GM12878 (cell line): ENCODE results near the gene PTPN18. TPM values are rescaled to one million over a fixed set of nuclear protein-coding genes. Genes with fewer than 3 reads are reported as not detected.
A peak's percentile ranks its signal among the peaks of the same experiment; 100 is the strongest.

Experiments
- ATAC-seq: fragments of 200-7000 bp; cut with Tn5 transposase; 3 replicates; pipeline ENCODE4 v1.9.1; 2020; ENCODE audit warnings: mild to moderate bottlenecking, moderate library complexity
- BruUV-seq: library from RNA; stranded (reverse); fragments of 400-500 nt; replicated peaks from 2 replicates; lab custom pipeline; 2021; lab: Mats Ljungman, UMichigan
- CTCF ChIA-PET: fragments of 300-600 bp; sonication (Branson Sonifier 250); formaldehyde crosslinking; extraction: SDS; loops from one replicate; lab custom pipeline; 2021; ENCODE audit warnings: inconsistent platforms; lab: Yijun Ruan, JAX
- POLR2A ChIA-PET: fragments of 350-600 bp; formaldehyde crosslinking; extraction: SDS; loops from one replicate; lab custom pipeline; 2021; ENCODE audit warnings: inconsistent platforms; lab: Charles Lee
- RAD21 ChIA-PET: fragments of 300-600 bp; sonication (Branson Sonifier 250); formaldehyde crosslinking; loops from one replicate; lab custom pipeline; 2023; ENCODE audit warnings: antibody characterized with exemption; ENCODE audit not compliant: unreplicated experiment; lab: Charles Lee
- SMC1A ChIA-PET: fragments of 300-600 bp; sonication (Branson Sonifier 250); formaldehyde crosslinking; loops from one replicate; lab custom pipeline; 2023; ENCODE audit not compliant: unreplicated experiment, uncharacterized antibody; lab: Charles Lee
- DNase-seq: peaks from one replicate; pipeline ENCODE4 v3.0.0-alpha.2; 2011; ENCODE audit warnings: low read depth, low spot score
- FAIRE-seq: peaks from 3 replicates; lab custom pipeline; 2011; peaks lifted over from hg19 to GRCh38; lab: Jason Lieb, UNC
- H2AFZ ChIP-seq: 2 replicates; pipeline ENCODE4 v1.6.0; 2011; ENCODE audit warnings: low read depth, low read length, control low read depth; ENCODE audit not compliant: control insufficient read depth
- H3K27ac ChIP-seq: 2 replicates; pipeline ENCODE4 v1.5.1; 2011; ENCODE audit warnings: control low read depth; ENCODE audit not compliant: control insufficient read depth, insufficient read depth
- H3K27me3 ChIP-seq, 2 experiments: replicated peaks in 1 of 2; 2 replicates each; pipeline versions ENCODE4 v1.6.0 to v1.6.1; 2011; ENCODE audit warnings: low read length in 1 of 2; ENCODE audit not compliant: control insufficient read depth in 2 of 2, insufficient read depth in 2 of 2
- H3K36me3 ChIP-seq, 2 experiments: 2 replicates each; pipeline ENCODE4 v1.5.1; 2011; ENCODE audit warnings: low read length in 1 of 2; ENCODE audit not compliant: control insufficient read depth in 2 of 2, insufficient read depth in 2 of 2
- H3K4me1 ChIP-seq: 2 replicates; pipeline ENCODE4 v1.6.1; 2011; ENCODE audit warnings: mild to moderate bottlenecking, low read length, moderate library complexity, mixed read lengths; ENCODE audit not compliant: control insufficient read depth, insufficient read depth
- H3K4me2 ChIP-seq: 2 replicates; pipeline ENCODE4 v1.6.0; 2011; ENCODE audit warnings: control low read depth; ENCODE audit not compliant: control insufficient read depth, insufficient read depth
- H3K4me3 ChIP-seq: fragments of 200-600 bp; sonication (generic); 2 replicates; pipeline ENCODE4 v1.5.1; 2016
- H3K79me2 ChIP-seq: 2 replicates; pipeline ENCODE4 v1.6.0; 2011; ENCODE audit warnings: low read length; ENCODE audit not compliant: control insufficient read depth, insufficient read depth
- H3K9ac ChIP-seq: 2 replicates; pipeline ENCODE4 v1.8.0; 2011; ENCODE audit warnings: low read length, control low read depth, mixed read lengths; ENCODE audit not compliant: control insufficient read depth, insufficient read depth
- H3K9me3 ChIP-seq: replicated peaks from 3 replicates; pipeline ENCODE4 v1.5.1; 2011; ENCODE audit warnings: mild to moderate bottlenecking, low read length; ENCODE audit not compliant: control insufficient read depth, insufficient read depth
- H4K20me1 ChIP-seq: 2 replicates; pipeline ENCODE4 v1.6.0; 2011; ENCODE audit not compliant: control insufficient read depth, insufficient read depth
- BCL11A ChIP-seq: IDR thresholded peaks from 2 replicates; pipeline ENCODE4 v1.6.1; 2011; ENCODE audit warnings: low read depth, low read length
- EED ChIP-seq: sonication (generic); IDR thresholded peaks from 2 replicates; pipeline ENCODE4 v1.6.1; 2016; ENCODE audit warnings: antibody characterized with exemption, low read depth
- EZH2 ChIP-seq: IDR thresholded peaks from 2 replicates; pipeline ENCODE4 v1.6.1; 2012; ENCODE audit warnings: low read depth, mild to moderate bottlenecking, control low read depth, inconsistent platforms, low read length, borderline replicate concordance; ENCODE audit not compliant: control insufficient read depth
- MTA2 ChIP-seq: fragments of 450-650 bp; IDR thresholded peaks from 2 replicates; pipeline ENCODE4 v1.6.1; 2016; ENCODE audit warnings: low read depth, mild to moderate bottlenecking, moderate library complexity
- PRDM15 ChIP-seq: fragments of 450-650 bp; formaldehyde crosslinking; IDR thresholded peaks from 2 replicates; pipeline ENCODE4 v1.4.0; 2020; ENCODE audit warnings: mild to moderate bottlenecking, moderate library complexity
- RBBP5 ChIP-seq: fragments of 200-600 bp; sonication (generic); conservative IDR thresholded peaks from 2 replicates; pipeline ENCODE4 v1.6.1; 2016
- ZBTB33 ChIP-seq: fragments of 450-650 bp; IDR thresholded peaks from 2 replicates; pipeline ENCODE4 v1.6.1; 2017; ENCODE audit warnings: mild to moderate bottlenecking
- WGBS: methylation state at CpG from one replicate; pipeline ENCODE4 v1.1.6; 2016; ENCODE audit warnings: low lambda C conversion rate; ENCODE audit not compliant: insufficient replicate concordance, insufficient coverage; ENCODE audit errors: missing lambda C conversion rate; 5-methylcytosine and 5-hydroxymethylcytosine counted together
- in situ Hi-C: fragments of 300-500 bp; cut with MboI; formaldehyde crosslinking; loops from 9 replicates; pipeline ENCODE4 v1.14.3; 2018; ENCODE audit warnings: mixed read lengths
- intact Hi-C: fragments of 100-400 bp; cut with micrococcal nuclease; formaldehyde crosslinking; loops from one replicate; pipeline ENCODE4 v1.14.2; 2022; ENCODE audit not compliant: unreplicated experiment
- polyA plus RNA-seq, 11 experiments: library from polyadenylated mRNA; depleted of rRNA in 4 of 11; unstranded in 6 of 11; stranded (reverse) in 5 of 11; fragments of >200 nt; fragmentation: Nextera tagmentation in 4 of 11; fragmentation: Illumina TruSeq in 1 of 11; extraction: Ambion mirVana in 4 of 11; extraction: Trizol in 1 of 11; gene quantifications; 1 replicate in 1 of 11; 2 replicates in 10 of 11; pipeline versions ENCODE4 v1.2.1 to v1.2.3, GENCODE V29; 2011 to 2016; ENCODE audit warnings: inconsistent platforms in 2 of 11, missing spikeins in 2 of 11, low read depth in 1 of 11
- total RNA-seq, 4 experiments: library from RNA; depleted of rRNA in 3 of 4; stranded (reverse); fragments of >200 nt in 3 of 4; fragmentation: Illumina TruSeq in 1 of 4; extraction: Trizol in 1 of 4; gene quantifications; 2 replicates each; pipeline versions ENCODE4 v1.2.1 to v1.2.3, GENCODE V29; 2013 to 2021

The PTPN18 gene
- total and polyA plus RNA-seq, 10 of the 15 experiments (the other 5 are each of a cell fraction or from before 2014, with no cell fraction given) = 14.8 to 89.9 (median 43.4) TPM

- no peak for TF ChIP-seq EED
- TF ChIP-seq BCL11A = no peak
Measured at GRCh38 chr2:130346041-130346740, 9.7 kb upstream of the PTPN18 start (continued).

- peak overlapping the region; percentile 46; the same call in 1 of the 2 replicates for H3K4me3 ChIP-seq
- peak overlapping the region; percentile 21 for H3K4me2 ChIP-seq
- intact Hi-C loops = loop anchor here (10.0 kb wide), 1 partner anchor 758 kb away; the partner anchor contains the start of gene PLEKHB2
- H3K27me3 ChIP-seq = no peaks in the 10 kb centered on the region
- in situ Hi-C loops = loop anchor here (25.0 kb wide), 1 partner anchor 1466 kb away; no protein-coding TSS in a partner anchor
- BruUV-seq = no TSS peak
- no peak for FAIRE-seq
- ATAC-seq = no peak
- ChIA-PET RAD21 (no interaction called here), SMC1A (interaction anchor here (1.0 to 1.2 kb wide), 2 partner anchors 12 to 26 kb away, joined by 4 to 7 read pairs; no protein-coding TSS in a partner anchor), POLR2A (no interaction called here), CTCF (interaction anchor here (0.5 to 2.0 kb wide), 3 partner anchors 25 to 165 kb away, joined by 3 to 10 read pairs (median 4); partner anchors contain the start of gene SMPD4)
- H3K36me3 ChIP-seq = peaks cover 19 to 22% of the 10 kb centered on the region in 2 experiments
- H3K79me2 ChIP-seq = peaks cover 26% of the 10 kb centered on the region
- peaks cover 20% of the 10 kb centered on the region for H3K4me1 ChIP-seq
- DNase-seq = no peak
- 94% methylated on average over 4 of the region's 4 CpGs for WGBS
- H3K9me3 ChIP-seq = no peaks in the 10 kb centered on the region
- no peak overlapping the region for H2AFZ ChIP-seq
- TF ChIP-seq MTA2 (no peak), PRDM15 (CRISPR knock-in tag) (no peak), EZH2 (no peak), ZBTB33 (0 out of 2 replicates have a peak, but pooled peaks have one; percentile 13), RBBP5 (no peak)
- TF ChIP-seq, all 136 proteins: peak for 1
- Histone ChIP-seq H4K20me1 (no peaks in the 10 kb centered on the region), H3K27ac (peak overlapping the region; percentile 64; the same call in 1 of the 2 replicates), H3K9ac (no peak overlapping the region)
Measured at GRCh38 chr2:130346741-130347066, 9.2 kb upstream of the PTPN18 start.
